ENCODE results near the gene C22orf39. TPM values are rescaled to one million over a fixed set of nuclear protein-coding genes. Genes with fewer than 3 reads are reported as not detected.

Gene C22orf39
- total RNA-seq, 1 experiment from 2014 or later, result 19.6 TPM

DNA sequence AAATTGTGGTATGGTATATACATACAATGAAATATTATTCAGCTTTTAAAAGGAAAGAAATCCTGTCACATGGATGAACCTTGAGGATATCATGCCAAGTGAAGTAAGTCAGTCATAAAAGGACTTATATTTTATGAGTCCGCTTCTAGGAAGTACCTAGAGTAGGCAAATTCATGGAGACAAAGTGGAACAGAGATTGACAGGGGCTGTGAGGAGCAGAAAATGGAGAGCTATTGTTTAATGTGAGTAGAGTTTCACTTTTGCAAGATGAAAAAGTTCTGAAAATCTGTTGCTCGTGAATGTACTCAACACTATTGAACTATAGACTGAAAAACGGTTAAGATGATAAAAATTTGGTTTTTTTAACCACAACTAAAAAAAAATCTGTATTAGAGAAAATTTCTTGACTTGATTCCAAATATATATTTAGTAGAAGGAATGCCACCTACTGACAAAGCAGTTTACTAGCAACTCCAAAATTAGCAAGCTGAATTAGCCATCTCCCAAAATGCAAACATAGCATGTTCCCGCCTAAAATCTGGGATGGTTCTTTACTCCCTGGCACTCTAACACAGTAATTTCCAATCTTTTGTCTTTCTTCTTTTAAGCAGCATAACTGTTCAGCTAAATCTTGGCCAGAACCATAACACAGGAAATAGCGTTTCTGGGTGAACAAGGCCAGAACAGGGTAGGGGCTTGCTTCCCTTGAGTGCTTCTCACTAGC is 30.0 kb upstream of the C22orf39 start:
- no peak for DNase-seq (ENCODE audit: low spot score)

DNA sequence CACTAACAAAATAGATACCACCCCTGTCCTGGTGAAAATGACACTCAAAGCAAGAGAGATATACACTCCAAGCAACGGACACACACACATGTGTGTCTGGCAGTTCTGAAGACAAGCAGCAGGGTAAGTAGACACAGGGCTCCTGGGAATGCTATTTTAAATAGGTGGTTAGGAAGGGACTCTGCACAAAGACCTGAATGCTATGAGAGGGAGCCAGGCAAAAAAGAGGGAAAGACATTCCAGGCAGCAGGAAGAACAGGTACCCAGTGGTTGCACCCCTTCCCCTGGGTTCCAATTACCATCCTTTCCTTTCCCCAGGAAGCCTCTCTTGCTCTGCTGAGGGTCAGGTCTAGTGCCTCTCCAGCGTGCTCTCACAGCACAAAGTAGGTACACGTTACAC is 28.5 kb upstream of the C22orf39 start:
- DNase-seq (ENCODE audit: low spot score), result no peak

DNA sequence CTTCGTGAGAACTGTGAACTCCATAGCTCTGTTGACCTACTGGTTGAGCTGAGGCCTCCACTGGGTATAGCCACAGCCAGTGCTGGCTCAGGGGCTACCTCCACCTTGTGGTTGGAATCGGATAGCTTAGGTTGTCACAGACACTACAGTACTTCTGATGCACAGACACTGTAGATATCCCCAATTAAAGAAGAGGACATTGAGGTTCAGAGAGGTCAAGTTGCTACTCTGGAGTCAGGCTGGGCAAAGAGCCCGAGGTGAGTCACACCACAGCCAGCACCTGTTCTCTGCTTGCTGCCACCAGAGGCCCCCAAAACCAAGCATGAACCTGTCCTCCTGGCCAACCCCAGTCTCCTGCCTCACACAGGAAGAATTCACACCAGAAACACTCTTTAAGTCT is 26.1 kb upstream of the C22orf39 start:
- no peak for DNase-seq (ENCODE audit: low spot score)

DNA sequence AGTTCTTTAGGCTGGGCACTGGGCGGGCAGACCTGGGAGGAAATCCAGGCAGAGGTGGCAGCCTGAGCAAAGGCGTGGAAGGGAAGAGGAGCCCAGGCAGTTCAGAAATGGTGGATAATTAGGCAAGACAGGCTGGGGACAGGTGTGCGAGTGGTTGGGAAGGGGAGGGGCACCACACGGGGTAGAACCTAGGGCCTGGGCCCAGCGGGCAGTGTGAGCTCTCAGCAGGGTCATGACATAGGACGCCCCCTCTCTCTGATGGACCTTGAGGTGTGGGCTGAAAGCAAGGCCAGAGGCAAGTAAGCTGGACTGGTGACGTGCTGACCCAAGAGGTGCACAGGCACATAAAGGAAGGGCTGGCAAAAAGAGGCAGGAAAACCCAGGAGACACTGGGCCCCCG is 24.7 kb upstream of the C22orf39 start:
- DNase-seq (ENCODE audit: low spot score), result no peak

DNA sequence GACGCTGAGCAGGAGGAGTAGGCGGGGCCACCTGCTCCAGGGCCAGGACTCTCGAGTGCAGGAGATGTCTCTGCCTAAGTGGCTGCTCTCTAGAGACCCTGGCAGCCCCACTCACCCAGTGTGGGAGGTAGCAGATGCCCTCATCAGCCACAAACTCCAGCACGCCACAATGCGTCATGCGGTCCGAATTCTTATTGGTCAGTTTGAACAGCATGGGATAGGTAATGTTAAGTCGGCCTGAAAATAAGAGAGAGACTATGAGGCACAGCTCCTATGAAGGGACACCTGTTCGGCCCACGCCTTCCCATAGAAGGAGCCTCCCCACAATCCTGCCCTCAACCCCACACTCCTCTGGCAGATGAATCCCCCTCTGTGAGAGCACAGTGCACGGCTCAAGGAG is 24.1 kb upstream of the C22orf39 start:
- DNase-seq (ENCODE audit: low spot score), result no peak

DNA sequence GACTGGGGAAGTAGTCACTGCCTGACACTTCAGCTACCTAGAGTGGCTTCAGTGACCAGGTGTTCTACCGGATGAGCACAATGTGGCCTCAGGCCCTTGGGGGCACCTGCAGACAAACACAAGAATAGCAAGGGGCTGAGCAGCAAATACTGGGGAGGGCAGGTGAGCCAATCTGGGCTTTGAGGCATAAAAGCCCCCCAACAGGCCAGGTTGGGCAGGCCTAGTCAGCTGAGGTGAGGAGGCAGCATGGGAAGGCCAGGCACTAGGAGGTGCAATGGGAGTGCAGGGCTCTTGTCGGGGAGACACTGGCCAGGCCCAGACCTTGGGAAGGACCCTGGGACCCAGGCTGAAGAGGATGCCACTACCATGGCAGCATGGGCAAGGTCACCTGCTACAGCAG is 22.5 kb upstream of the C22orf39 start:
- no peak for DNase-seq (ENCODE audit: low spot score)

DNA sequence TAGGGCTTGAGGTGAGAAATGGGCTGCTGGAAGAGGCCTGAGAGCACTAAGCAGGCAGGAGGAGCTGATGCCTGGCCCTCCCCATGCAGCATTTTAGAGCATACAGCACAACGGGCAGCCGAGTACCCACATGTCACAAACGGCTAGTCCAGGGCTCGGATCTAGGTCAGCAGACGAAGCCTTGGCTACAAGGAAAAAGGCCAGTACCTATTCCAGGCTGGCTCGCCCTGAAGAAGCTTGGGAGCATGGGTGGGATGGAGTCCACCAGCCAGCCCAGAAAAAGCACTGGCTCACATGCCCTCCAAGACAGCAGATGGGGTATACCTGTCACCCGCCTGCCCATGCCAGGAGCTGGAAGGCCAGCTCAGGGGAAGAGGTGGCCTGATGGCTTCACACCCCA is 21.9 kb upstream of the C22orf39 start:
- no peak for DNase-seq (ENCODE audit: low spot score)

DNA sequence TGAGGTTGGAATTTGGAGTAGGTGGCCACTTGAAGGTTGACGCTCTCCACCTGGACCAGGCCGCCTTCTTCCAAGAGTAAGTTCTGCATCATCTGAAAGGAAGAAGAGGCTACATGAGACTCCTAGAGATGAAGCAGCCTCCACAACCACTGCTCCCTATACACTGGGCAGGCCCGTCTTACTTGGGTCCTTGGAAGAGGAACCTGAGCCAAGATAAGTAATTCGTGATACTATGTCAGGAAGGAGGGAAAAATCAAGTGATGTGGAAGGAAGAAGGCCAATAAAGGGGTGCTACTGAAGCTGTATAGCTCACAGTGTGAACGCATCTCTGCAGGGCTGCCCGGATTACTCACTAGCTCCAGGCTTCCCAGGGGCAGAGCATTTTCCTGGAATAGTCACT is 20.4 kb upstream of the C22orf39 start:
- no peak for DNase-seq (ENCODE audit: low spot score)

DNA sequence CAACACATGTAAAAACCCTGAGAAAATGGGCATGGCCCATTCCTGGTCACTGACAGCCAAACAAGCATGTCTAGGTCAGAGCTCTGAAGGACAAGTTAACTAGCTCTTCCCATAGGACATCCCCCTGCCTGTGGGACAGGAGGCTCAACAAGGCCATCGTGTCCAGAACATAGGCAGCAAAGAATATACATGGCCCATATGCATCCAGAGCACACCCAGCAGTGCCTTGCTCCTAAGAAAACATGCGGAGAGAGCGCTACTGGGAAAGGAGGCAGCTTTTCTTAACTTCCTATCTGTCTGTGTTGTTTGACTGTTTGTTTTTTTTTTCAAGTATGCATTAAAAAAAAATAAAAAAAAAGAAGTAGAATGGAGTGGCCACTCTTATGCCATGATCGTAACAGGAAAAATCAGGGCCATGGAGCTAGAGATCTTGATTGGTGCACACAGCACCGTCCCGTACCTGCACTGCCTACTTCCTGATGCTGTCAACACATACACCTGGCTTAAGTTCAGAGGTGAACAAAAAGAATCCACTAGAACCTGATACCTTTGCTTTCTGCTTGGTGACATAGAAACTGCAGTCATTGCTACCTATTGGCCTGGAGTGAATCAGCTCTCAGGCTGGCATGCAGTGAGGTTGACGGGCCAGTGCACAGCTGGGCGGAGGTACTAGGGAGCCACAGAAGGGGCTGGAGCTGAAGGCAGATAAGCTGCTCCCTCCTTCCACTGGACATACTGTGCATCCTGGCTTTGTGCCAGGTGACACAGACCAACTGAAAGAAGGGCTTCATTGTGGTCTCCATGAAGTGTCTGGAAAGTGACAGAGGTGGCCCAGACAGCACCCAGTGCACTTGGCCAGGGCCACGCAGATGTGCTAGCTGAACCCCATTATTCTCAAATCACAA is 19.6 kb upstream of the C22orf39 start:
- no peak for DNase-seq (ENCODE audit: low spot score)

DNA sequence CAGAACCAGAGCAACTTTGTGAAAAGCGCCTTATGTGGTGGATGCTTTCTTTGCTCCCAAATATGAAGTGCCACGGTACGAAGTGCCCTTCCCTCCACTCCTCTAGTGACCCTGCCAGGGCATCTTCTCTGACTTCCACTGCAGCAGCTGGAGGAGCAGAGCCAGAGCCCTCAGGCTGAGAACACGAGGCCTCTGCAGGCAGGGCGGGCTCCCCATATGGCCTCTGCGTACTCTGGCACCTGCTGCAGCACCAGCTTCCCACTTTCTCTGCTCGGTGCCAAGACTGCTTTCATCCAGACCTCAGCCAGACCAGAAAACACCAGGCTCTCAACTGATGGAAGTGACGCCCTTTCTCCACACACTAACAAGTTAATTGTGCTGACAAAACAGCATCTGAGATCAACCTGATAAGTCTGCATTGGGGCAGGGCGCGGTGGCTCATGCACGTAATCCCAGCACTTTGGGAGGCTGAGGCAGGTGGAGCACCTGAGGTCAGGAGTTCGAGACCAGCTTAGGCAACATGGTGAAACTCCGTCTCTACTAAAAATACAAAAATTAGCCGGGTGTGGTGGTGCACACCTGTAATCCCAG is 18.7 kb upstream of the C22orf39 start:
- DNase-seq (ENCODE audit: low spot score), result no peak

DNA sequence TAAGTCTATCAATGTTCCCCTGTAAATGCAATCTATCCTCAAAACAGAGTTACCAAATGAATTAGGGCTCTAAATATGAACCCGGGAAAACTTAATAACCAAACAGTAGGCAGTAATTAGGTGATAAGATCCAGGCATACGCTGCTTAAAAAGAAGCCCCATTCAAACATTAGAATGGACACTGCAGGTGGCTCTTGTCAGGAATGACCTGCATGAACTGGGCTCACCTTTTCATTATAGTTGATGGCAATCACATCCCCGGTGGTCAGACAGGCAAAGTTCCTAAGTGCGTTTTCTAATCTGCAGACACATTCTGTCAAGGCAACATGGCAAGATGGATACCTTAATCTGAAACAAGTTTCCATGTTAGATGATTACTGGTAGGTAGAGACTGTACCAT is 17.5 kb upstream of the C22orf39 start:
- no peak for DNase-seq (ENCODE audit: low spot score)

DNA sequence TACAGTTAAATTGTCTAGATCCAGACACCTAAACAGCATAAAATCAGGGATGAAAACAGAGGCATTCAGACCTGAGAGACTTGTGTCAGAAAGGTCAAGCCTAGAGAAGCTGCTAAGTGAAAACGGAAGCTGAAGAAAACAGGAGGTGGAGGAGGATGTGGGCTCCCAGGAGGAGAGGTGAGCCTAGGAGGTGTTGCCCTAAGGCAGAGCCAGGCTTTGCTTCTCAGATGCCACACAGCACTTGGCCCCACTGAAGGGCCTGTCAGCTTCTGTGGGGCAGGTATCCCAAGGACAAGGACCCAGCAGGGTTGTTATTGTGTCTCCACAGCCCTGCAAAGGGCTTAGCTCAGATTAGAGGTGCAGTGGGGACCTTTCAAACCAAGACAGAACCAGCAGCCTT is 17.0 kb upstream of the C22orf39 start:
- no peak for DNase-seq (ENCODE audit: low spot score)

DNA sequence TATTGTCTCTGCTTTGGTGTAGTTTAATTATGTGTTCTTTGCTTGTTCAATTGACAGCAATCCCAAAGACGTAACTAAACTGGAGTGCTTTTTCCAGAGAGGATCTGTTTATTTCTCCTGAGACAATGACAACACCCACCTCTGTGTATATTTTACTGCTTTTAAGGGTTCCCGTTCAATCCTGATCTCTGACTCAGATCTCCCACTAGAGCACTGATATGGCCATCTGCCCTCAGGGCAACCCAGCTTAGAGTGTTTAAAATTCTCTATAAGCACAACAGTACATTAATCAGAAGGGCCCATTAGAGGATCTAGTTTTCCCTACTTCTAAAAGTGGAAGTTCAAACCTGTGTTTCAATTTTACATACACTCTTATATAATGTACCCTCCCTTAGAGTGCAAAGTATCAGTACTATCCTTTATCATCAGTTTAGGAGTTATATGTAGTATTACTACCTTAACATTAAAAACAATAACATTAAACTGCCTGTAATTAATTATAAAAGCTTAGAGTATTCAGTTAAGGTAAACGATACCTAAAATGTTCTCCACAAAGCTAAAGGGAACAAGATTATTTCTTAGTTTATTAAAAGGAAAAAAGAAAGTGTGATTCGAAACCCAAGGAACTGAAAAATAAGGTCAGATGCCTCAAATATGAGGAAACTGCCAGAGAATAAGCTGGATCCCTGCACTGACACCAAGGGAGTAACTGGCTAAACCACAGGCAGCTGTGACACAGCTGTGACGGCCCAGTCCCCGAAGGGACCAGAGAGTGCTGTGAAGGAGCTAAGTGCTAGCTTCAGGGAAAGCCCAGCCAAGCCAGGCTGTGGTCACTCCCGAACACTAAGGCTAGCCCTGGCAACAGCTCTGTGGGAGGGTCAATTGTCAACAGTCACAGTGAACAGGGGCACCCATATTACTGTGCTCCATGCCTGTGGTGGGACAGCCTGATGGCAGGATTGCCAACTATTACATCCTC is 16.3 kb upstream of the C22orf39 start:
- peak; percentile 14 for DNase-seq (ENCODE audit: low spot score)

DNA sequence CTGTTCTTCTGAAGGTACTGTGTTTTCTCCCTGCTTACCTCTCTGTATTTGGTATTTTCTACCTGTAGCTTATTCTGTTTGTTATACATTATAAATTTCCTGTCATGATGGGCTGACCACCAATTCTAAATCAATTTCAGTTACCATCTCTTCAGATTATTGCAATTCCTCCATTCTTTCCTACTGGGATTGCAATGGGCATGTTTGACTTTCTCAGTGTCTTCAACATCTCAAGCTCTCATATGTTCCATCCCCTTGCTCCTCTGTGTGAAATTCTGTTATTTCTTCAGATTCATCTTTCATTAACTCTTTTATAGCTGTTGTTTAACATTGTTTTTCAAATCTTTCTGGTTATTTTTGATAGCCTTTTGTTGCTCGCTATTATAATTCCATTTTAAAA is 15.5 kb upstream of the C22orf39 start:
- DNase-seq (ENCODE audit: low spot score), result no peak

DNA sequence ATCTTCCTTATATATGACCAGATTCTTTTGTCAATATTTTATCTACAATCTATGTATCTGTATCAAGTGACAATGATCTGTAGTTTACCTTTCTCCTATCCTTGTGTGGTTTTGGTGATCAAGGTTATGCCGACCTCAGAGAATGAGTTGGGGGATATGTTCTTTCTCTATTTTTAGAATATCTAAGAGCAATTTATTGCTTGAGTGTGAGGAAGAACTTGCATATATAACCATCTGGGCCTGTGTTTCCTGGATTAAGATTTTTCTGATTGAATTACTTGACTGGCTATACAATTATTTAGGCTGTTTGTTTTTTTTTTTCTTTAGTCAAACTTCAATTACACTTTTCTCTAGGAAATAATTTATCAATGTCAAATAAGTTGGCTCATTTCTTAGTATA is 14.0 kb upstream of the C22orf39 start:
- DNase-seq (ENCODE audit: low spot score), result no peak

DNA sequence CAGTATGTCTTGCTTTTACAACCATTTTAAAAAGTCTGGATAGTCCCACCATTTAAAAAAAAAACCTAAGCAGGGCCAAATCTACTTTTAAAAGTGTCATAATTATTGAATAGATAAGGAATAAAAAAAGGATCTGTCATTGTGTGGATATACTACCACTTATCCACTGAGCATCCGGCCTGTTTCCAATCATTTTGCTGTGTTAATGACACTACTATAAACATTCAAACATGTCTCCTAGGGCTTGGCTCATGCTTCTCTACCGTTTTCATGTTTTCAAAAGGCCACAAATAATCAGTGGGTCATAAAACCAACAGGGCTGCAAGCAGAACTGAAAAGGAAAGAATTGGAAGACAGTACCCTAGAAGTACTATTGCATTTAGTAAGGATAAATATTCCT is 12.5 kb upstream of the C22orf39 start:
- no peak for DNase-seq (ENCODE audit: low spot score)

DNA sequence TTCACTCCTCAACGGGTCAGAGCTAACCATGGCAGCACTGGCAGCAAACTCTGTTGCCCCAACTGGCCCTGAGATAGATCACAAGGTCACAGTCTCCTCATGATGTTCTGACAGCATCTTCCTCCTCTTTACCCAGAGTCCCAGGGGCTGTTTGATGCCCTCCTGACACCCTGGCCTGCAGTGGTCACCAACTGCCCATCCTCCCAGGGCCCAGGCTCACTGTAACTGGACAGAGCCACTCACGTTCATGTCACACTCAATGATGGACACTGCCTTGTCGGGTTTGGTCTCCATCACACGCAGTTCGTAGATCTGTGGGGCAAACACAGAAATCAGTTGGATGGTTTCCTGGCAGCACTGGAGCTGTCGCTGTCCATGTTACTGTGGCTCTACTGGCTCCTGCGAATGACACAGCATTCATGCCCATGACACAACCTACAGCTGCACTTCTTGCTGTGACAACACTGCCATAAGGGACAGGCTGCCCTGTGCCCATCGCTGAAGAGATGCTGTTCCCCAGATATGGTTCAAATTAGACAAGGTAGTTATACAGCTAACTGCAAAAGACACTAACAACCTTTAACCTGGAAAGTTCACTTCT is 10.4 kb upstream of the C22orf39 start:
- no peak for DNase-seq (ENCODE audit: low spot score)

DNA sequence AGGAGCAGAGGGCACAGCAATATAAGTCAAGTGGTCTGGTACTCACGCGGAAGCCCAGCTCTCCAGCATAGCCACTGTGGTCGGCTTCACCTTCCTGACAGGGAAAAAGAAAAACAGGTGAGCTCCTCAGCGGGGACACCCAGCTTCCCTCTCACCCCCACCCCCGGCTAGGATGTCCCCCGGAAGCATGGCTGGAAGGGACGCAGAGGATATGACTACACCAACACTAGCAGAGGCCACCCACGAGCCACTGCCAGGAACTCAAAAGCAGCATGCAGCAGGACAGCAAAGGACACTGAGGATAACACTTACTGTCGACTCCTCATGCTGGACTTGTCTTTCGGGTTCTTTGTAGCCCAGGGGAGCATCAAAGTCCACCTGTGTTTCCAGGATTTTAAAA is 9.0 kb upstream of the C22orf39 start:
- DNase-seq (ENCODE audit: low spot score), result no peak

DNA sequence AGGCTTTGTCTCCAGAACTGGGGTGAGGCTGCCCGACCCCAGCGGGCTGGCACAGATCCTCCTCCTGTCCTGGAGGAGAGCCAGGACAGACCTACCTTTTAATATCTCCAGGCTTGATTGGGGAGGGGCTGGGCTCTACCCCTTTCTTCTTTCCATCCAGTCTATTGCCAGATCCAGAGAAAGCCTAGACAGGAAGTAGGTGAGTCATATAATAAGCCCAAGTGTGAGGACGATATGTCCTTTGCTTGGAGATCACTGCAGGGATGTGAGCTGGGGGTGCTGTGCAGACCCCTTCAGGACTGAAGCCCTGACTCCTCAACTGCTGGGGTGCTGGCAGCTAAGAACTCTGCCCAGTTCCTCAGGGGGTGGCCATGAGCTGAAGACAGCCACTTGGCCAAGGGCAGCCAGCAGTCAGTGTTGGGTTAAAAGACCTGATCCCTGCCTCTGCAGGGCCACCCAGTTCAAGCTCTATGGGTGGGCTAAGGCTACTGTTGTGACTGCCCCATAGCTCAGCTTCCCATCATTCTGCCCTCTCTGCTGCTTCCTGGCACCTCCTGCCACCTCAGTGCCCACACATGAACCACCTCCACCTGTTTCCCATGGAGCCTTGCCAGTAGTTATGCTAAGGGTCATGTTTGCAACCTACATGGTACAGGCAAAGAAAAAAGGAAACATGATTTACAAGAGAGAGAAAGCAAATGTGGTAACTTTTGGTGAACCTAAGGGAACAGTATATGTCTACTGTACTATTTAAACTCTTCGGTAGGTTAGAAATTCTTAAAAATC is 8.3 kb upstream of the C22orf39 start:
- no peak for DNase-seq (ENCODE audit: low spot score)

DNA sequence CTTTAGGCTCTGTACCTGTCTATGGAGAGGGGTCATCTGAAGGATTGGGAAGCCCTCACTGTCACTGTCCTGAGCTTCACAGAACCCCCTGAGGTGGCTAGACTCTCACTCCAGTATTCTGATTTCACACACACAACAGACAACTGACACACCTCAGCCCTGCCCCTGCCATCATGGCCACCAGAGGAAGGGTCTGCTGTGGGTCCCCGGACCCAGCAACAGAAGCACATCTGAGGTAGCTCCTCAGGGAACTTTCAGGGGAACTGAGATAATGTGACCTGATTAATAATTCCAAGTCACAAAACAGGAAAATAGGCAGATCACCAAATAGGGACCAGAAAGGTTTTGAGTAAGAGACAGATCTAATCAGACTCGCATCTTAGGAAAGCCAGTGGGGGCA is 7.5 kb upstream of the C22orf39 start:
- no peak for DNase-seq (ENCODE audit: low spot score)

Measured in H4 (cell line).